ENCODE measurements around the gene PABPN1L.
"Not testable (repeated sequence)": the region's sequence is repeated elsewhere in the genome, so short reads cannot be mapped to it uniquely, and the experiment has no call there.

PABPN1L gene

GRCh38 chr16:88901718-88902337 is 35.4 kb upstream of the PABPN1L start:
- DNase-seq (ENCODE audit: low read depth in 2 of 3, low spot score in 1 of 3), result no peak

- no peak for DNase-seq (ENCODE audit: low read depth in 2 of 3, low spot score in 1 of 3)
Observed at GRCh38 chr16:88900662-88901052, 34.2 kb upstream of the PABPN1L start.

- DNase-seq (ENCODE audit: low read depth in 2 of 3, low spot score in 1 of 3), result no peak
Observed at GRCh38 chr16:88899901-88900661, 33.6 kb upstream of the PABPN1L start.

DNA sequence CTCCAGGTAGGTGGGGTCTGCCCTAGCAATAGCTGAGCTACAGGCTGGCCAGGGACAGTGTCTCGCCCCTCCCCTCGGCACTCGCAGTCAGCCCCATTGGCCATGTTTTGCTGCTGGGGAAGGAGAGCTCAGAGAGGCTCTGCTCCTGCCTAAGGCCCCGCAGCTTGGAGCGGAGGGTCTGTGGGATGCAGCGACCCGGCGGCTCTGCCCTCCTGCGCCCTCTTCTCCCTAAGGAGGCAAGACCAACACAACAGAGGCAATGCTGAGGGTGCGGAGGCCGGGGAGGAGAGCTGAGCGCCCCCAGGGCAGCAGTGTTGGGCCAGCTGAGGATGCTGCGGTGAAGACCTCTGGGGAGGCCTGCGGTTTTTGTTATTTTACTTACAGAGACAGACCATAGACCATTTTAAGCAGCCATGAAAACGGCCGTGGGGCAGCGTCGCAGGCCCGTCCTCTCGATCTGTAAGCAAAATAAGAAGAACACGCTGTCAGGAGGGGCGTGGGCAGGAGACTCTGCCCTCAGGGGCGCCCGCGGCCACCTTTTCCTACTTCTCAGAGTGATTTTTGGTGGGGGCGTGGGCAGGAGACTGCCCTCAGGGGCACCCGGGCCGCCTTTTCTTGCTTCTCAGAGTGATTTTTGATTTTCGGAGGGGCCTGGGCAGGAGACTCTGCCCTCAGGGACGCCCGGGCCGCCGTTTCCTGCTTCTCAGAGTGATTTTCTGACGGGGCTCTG is 31.4 kb upstream of the PABPN1L start:
- DNase-seq (ENCODE audit: low read depth in 2 of 3, low spot score in 1 of 3), result no peak

GRCh38 chr16:88896238-88897070 is 30.0 kb upstream of the PABPN1L start:
- no peak for DNase-seq (ENCODE audit: low read depth in 2 of 3, low spot score in 1 of 3)

DNA sequence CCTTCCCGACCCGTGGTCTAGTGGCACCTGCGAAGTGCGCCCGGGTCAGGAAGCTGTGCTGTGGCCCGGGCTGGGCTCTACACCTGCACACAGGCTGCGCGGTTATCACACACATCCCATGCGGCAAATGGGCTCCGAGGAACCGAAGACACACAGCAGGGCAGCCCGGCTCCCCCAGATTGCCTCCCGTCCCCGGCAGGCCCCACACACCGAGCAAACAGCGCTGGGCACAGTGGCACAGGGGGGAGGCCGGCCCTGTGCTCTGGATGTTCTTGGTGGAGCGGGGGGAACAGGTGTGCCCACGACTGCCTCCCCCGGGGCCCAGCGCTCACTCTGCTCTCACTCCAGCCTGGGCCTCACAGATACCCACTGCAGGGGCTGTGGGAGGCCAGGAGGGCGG is 28.9 kb upstream of the PABPN1L start:
- no peak for DNase-seq (ENCODE audit: low read depth in 2 of 3, low spot score in 1 of 3)

DNA sequence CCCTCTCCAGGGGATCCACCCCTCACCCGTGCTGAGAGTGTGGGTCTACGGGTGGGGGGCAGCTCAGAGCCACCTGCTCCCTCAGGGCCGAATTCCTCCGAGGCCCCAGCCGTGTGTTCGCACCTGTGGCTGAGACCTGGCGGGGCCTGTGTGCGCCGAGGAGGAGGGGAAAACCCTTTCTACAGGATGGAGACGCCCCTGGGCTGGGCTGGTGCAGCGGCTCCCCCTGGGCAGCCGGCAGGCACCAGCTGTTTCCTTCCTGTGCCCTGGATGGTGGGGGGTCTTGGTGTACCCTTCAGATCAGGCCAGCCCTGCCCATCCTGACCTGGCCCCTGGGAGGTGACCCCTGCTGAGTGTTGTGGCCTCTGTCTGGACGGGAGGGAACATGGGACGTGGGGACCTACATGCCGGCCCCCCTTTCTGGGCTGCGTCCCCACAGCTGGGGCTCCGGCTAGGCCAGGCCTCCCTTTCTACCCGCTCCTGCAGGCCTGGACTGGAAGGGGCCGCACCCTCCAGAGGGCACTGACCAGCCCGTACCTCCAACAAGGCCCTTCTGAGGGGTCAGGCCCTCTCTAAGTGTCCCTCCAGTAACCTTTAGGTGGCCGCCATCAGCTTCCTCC is 28.3 kb upstream of the PABPN1L start:
- no peak for DNase-seq (ENCODE audit: low read depth in 2 of 3, low spot score in 1 of 3)

DNA sequence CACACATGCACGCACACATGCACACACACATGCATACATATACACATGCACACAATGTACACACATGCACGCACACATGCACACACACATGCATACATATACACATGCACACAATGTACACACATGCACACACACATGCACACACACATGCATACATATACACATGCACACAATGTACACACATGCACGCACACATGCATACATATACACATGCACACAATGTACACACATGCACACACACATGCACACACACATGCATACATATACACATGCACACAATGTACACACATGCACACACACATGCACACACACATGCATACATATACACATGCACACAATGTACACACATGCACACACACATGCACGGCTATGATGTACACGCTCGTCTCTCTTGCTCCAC is 27.8 kb upstream of the PABPN1L start:
- not testable (repeated sequence) for DNase-seq (ENCODE audit: low read depth in 2 of 3, low spot score in 1 of 3)

- no peak for DNase-seq (ENCODE audit: low read depth in 2 of 3, low spot score in 1 of 3)
Observed at GRCh38 chr16:88893127-88893968, 26.9 kb upstream of the PABPN1L start.

GRCh38 chr16:88892065-88892464 is 25.6 kb upstream of the PABPN1L start:
- no peak for DNase-seq (ENCODE audit: low read depth in 2 of 3, low spot score in 1 of 3)

DNA sequence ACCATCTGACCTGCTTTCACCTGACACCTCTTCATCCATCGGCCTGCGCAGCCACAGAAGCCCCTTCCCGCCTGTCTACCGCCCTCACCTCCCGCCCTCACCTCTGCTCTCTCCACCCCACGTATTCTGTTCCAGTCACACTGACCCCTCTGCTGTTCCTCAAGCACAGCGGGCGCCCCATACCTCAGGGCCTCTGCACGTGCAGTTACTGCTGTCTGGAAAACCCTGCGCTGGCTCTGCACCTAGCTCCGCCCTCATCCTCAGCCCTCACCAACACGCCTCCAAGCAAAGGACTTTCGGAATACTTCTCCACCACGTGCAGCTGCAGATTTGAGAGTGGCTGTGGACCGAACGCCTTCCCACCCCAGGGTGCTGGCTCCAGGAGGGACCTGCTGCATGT is 24.6 kb upstream of the PABPN1L start:
- no peak for DNase-seq (ENCODE audit: low read depth in 2 of 3, low spot score in 1 of 3)

DNA sequence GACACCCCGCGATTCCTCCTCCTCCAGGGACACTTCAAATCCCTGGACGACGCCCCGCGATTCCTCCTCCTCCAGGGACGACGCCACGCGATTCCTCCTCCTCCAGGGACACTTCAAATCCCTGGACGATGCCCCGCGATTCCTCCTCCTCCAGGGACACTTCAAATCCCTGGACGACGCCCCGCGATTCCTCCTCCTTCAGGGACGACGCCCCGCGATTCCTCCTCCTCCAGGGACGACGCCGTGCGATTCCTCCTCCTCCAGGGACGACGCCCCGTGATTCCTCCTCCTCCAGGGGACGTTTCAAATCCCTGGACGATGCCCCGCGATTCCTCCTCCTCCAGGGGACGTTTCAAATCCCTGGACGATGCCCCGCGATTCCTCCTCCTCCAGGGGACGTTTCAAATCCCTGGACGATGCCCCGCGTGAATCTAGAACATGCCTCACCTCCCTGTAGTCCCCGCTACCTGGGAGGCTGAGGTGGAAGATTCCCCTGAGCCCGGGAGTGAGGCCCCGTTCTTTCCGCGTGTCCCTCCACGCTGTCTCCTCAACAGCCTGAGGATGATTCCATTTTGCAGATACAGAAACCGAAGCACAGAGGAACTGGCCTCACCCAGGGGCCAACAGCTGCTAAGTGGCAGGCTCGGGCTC is 23.4 kb upstream of the PABPN1L start:
- DNase-seq (ENCODE audit: low read depth in 2 of 3, low spot score in 1 of 3), result not testable (repeated sequence)

DNA sequence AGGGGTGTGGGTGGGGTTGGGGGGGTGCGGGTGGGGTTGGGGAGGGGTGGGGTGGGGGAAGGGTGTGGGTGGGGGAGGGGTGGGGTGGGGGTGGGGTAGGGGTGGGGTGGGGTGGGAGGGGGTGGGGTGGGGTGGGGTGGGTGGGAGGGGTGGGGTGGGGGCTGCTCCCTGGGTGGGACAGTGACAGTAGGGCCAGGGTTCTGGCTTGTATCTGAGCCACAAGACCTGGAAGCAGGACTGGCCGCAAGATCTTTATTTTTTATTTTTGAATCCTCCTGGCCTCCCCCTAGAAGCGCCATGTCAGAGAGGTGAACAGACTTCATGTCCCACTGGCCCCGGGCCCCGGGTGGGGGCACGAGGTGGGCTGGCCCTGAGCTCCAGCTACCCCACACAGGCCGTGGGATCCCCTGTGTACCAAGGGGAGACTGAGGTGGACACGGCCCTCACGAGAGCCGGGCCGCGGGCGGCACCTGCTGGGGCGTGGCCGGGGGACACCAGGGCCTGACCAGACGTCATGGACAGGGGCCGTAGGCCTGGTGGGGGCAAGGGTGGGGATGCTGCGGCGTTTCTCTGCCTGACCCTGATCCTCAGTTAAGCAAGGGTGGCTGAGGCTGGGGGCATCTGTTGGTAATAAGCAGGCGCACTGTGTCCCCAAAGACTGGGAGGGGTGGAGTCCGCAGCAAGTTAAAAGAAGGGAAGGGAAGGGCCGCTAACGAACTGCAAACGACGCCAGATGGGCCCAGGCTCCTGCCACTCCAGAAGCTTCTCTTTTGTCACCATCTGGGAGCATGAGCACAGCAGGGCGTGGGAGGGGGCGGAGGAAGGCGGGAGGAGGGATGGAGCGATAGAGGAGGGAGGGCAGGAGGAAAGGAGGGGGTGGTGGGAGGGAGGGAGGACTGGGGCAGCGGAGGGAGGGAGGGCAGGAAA is 22.3 kb upstream of the PABPN1L start:
- DNase-seq (ENCODE audit: low read depth in 2 of 3, low spot score in 1 of 3), result no peak

- no peak for DNase-seq (ENCODE audit: low read depth in 2 of 3, low spot score in 1 of 3)
Observed at GRCh38 chr16:88888057-88888456, 21.6 kb upstream of the PABPN1L start.

DNA sequence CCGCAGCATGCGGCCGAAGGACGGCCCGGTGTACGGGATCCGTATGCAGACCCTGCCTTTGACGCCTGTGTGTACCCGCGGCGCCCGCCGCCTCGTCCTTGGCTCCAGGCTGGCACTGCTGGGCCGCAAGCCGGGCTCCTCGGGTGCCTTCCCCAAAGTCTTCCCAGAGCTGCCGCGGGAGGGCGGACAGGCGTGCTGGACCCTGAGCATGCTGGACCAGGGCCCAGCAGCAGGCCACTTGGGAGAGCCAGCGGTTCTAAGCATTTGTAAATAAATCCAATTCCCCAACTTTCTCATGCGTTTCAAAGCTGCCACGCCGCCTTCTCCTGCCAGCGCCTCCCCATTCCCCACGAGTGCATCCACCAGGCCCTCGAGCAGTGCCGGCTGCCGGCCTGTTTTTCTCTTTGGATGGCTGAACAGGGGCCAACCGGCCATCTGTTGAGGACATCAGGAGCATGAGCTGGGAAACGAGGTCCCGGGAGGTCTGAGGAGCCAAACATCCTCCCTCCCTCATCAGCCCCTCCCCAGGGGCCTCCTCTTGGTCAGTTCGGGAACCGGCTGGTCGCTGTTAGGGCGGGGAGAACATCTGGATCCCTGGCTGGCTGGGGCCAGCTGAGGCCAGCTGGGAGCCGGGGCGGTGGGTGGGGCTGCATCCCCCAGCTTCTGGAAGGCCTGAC is 20.5 kb upstream of the PABPN1L start:
- no peak for DNase-seq (ENCODE audit: low read depth in 2 of 3, low spot score in 1 of 3)

DNA sequence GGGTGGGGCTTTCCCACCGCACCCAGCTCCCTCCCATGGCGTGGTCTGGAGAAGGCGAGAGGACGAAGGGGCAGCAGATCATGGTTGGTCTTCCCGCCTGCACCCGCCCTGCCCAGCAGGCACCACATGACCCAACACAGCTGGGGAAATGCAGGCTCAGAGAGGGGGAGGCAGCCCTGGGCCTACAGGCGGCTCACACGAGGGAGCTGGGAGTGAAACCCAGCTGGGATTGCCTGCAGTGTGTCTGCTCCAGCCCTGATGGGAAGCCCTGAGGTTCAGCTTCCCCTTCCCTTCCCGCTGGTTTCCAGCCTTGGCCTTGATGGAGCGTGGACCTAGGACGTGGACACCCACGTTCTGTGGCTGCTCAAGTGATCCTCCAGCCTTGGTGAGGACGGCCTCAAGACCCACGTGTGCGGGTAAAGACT is 20.0 kb upstream of the PABPN1L start:
- DNase-seq (ENCODE audit: low read depth in 2 of 3, low spot score in 1 of 3), result no peak

- DNase-seq (ENCODE audit: low read depth in 2 of 3, low spot score in 1 of 3), result no peak
Observed at GRCh38 chr16:88885693-88886280, 19.3 kb upstream of the PABPN1L start.
